Measurements from ENCODE around the gene RNF223.
"Not testable (repeated sequence)": the region's sequence is repeated elsewhere in the genome, so short reads cannot be mapped to it uniquely, and the experiment has no call there.

Gene RNF223

DNA sequence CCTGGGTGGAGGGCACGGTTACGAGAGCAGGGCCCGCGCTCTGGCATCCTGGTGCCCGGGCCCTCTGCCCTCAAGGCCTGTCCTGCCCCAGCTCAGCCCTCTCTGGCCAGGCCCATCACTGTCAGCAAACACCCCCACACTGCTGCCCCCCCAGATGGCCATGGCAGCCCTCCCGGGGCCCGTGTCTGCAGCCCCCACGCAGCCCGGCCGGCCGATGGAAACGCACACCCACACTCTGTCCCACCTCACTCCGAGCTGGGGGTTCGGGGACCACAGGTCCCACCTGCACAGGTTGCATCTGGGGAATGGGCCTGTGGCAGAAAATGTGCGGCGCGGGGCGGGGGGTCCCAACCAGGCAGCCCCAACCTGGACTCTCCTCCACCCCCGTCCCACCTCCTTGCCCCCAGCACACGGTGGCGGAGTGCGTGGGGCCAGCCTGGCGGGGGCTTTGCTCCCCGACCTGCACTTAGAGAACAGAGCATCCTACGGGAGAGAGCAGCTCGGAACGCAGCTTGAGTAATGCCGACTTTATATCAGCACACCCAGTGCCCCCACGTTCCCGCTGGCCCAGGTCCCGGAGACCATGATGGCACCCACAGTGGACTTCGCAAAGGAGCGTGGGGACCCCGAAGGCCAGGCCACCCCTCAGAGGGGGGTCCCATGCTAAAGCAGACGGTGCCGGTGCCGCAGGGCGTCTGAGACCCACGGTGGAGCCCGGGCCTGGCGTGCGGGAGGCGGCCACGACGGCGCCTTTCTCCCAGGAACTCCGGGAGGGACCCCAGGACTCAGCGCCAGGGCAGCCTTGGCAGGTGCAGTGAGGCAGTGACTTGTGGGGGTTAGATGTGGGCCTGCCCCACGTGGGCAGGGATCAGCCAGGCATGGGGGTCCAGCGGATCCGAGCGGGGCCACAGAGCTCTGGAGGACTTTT, 7.5 kb upstream of the RNF223 start:
- Histone ChIP-seq H3K27ac (ENCODE audit: low read length) (no peak overlapping the region), H4K20me1 (ENCODE audit: insufficient read depth, low read length) (no peaks in the 10 kb centered on the region), H3K36me3 (replicated peaks; ENCODE audit: low read depth, low read length) (no peaks in the 10 kb centered on the region), H2AFZ (ENCODE audit: low read depth, low read length) (no peak overlapping the region), H3K4me1 (ENCODE audit: low read length) (peaks cover 12% of the 10 kb centered on the region), H3K9me3 (ENCODE audit: insufficient read depth, low read length) (no peaks in the 10 kb centered on the region), H3K4me3 (ENCODE audit: low read length) (no peak overlapping the region), H3K27me3 (ENCODE audit: low read depth, low read length) (no peaks in the 10 kb centered on the region), H3K79me2 (ENCODE audit: low read length) (no peaks in the 10 kb centered on the region), H3K4me2 (ENCODE audit: low read length) (no peak overlapping the region), H3K9ac (ENCODE audit: low read length) (no peak overlapping the region)
- TF ChIP-seq, protein P1, sequence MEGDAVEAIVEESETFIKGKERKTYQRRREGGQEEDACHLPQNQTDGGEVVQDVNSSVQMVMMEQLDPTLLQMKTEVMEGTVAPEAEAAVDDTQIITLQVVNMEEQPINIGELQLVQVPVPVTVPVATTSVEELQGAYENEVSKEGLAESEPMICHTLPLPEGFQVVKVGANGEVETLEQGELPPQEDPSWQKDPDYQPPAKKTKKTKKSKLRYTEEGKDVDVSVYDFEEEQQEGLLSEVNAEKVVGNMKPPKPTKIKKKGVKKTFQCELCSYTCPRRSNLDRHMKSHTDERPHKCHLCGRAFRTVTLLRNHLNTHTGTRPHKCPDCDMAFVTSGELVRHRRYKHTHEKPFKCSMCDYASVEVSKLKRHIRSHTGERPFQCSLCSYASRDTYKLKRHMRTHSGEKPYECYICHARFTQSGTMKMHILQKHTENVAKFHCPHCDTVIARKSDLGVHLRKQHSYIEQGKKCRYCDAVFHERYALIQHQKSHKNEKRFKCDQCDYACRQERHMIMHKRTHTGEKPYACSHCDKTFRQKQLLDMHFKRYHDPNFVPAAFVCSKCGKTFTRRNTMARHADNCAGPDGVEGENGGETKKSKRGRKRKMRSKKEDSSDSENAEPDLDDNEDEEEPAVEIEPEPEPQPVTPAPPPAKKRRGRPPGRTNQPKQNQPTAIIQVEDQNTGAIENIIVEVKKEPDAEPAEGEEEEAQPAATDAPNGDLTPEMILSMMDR (IDR thresholded peaks at IDR 0.05; ENCODE audit: low read depth, low read length), result no peak
- no peak for TF ChIP-seq EZH2phosphoT487 (IDR thresholded peaks at IDR 0.05; ENCODE audit: low read depth)

DNA sequence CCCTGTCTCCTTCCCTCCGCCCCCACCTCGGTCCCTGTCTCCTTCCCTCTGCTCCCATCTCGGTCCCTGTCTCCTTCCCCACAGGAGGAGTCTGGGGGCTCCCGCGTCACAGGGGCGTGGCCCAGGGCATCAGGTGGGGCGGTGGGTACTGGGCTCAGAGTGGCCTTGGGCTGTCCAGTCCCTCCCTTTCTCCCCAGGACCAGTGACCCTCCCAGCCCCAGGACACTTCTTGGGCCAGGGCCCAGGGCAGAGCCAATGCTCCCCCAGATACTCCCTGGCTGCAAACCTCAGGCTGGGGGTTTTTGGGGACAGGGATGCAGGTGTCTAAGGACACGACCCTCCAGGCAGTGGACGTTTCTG, 6.8 kb upstream of the RNF223 start:
- H3K27me3 ChIP-seq (ENCODE audit: low read depth, low read length), result no peaks in the 10 kb centered on the region
- H3K79me2 ChIP-seq (ENCODE audit: low read length), result no peaks in the 10 kb centered on the region
- no peaks in the 10 kb centered on the region for H4K20me1 ChIP-seq (ENCODE audit: insufficient read depth, low read length)
- TF ChIP-seq EZH2phosphoT487 (IDR thresholded peaks at IDR 0.05; ENCODE audit: low read depth), result no peak
- TF ChIP-seq, protein P1 (IDR thresholded peaks at IDR 0.05; ENCODE audit: low read depth, low read length), result no peak
- H3K4me2 ChIP-seq (ENCODE audit: low read length), result no peak overlapping the region
- no peak overlapping the region for H3K27ac ChIP-seq (ENCODE audit: low read length)
- H3K9ac ChIP-seq (ENCODE audit: low read length), result no peak overlapping the region
- no peaks in the 10 kb centered on the region for H3K9me3 ChIP-seq (ENCODE audit: insufficient read depth, low read length)
- H3K36me3 ChIP-seq (replicated peaks; ENCODE audit: low read depth, low read length), result no peaks in the 10 kb centered on the region
- H3K4me3 ChIP-seq (ENCODE audit: low read length), result no peak overlapping the region
- no peak overlapping the region for H2AFZ ChIP-seq (ENCODE audit: low read depth, low read length)
- peaks cover 12% of the 10 kb centered on the region for H3K4me1 ChIP-seq (ENCODE audit: low read length)

DNA sequence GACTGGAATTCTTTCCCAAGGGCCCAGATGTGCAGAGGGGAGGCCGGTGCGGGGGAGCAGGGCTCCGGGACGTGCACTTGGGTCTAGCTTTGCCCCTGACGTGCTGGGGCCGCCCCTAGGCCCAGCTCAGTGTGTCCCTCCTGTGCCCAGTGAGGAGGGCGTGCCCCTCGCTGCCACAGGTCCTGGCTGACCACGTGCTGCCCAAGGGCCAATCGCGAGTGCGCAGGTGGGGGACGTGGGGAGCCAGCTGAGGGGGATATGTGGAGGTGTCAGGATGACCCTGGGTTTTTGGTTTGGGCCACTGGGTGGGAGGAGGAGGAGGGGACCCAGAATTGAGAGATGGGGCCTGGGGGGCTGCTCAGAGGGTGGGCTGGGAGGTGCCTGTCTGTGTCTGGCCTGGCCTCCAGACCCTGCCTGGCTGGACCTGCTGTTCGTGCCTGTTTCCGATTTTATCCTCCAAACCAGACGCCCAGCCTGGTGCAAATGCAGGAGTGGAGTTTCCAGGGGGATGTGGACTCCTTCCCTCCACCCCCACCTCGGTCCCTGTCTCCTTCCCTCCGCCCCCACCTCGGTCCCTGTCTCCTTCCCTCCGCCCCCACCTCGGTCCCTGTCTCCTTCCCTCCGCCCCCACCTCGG, 6.1 kb upstream of the RNF223 start:
- peak overlapping the region; percentile 94 for H3K4me2 ChIP-seq (ENCODE audit: low read length)
- no peaks in the 10 kb centered on the region for H3K79me2 ChIP-seq (ENCODE audit: low read length)
- H3K36me3 ChIP-seq (replicated peaks; ENCODE audit: low read depth, low read length), result no peaks in the 10 kb centered on the region
- peaks cover 12% of the 10 kb centered on the region for H3K4me1 ChIP-seq (ENCODE audit: low read length)
- TF ChIP-seq, protein P1 (IDR thresholded peaks at IDR 0.05; ENCODE audit: low read depth, low read length), result no peak
- no peak for TF ChIP-seq EZH2phosphoT487 (IDR thresholded peaks at IDR 0.05; ENCODE audit: low read depth)
- H3K27ac ChIP-seq (ENCODE audit: low read length), result no peak overlapping the region
- H2AFZ ChIP-seq (ENCODE audit: low read depth, low read length), result no peak overlapping the region
- no peaks in the 10 kb centered on the region for H3K27me3 ChIP-seq (ENCODE audit: low read depth, low read length)
- no peaks in the 10 kb centered on the region for H4K20me1 ChIP-seq (ENCODE audit: insufficient read depth, low read length)
- no peaks in the 10 kb centered on the region for H3K9me3 ChIP-seq (ENCODE audit: insufficient read depth, low read length)
- no peak overlapping the region for H3K9ac ChIP-seq (ENCODE audit: low read length)
- H3K4me3 ChIP-seq (ENCODE audit: low read length), result peak overlapping the region; percentile 74

DNA sequence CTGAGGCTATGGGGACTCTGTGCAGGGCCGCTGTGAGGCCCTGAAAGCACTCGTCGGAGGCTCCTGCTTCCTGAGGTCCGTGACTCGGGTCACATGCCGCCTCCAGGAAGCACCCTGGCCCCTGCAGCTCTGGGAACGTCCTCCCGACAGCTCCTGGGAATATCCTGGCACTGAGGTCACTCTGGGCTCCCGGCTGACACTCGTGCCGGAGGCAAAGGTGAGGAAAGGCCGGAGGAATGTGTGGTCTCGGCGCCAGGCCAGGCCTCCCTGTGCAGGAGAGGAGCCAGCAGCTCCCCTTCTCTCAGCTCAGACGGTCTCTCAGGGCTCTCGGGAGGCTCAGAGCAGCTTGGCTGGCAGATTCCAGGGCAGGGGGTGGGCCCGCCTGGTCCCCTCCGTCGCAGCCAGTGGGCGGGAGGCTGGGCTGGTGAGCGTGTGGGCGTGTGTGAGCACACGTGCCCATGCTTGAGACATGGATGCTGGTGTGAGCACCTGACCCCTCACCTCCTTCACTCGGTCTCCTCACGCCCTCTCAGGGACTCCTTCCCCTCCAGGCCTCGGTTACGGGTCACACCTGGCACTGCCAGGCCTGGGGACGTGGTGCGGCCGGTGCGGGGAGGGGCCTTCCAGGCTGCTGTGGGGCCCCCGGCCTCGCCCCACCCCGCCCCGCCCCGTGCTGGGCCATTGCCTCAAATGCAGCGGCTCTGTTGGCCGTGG, 5.5 kb upstream of the RNF223 start:
- Histone ChIP-seq H3K27ac (ENCODE audit: low read length) (0 out of 2 replicates have a peak overlapping the region, but pooled peaks have one; percentile 12), H3K36me3 (replicated peaks; ENCODE audit: low read depth, low read length) (no peaks in the 10 kb centered on the region), H3K79me2 (ENCODE audit: low read length) (no peaks in the 10 kb centered on the region), H3K4me3 (ENCODE audit: low read length) (peak overlapping the region; percentile 74), H3K4me1 (ENCODE audit: low read length) (peaks cover 12% of the 10 kb centered on the region), H3K9ac (ENCODE audit: low read length) (peak overlapping the region; percentile 57; the same call in 1 of the 2 replicates), H3K4me2 (ENCODE audit: low read length) (peak overlapping the region; percentile 94), H2AFZ (ENCODE audit: low read depth, low read length) (no peak overlapping the region), H3K9me3 (ENCODE audit: insufficient read depth, low read length) (no peaks in the 10 kb centered on the region), H4K20me1 (ENCODE audit: insufficient read depth, low read length) (no peaks in the 10 kb centered on the region), H3K27me3 (ENCODE audit: low read depth, low read length) (no peaks in the 10 kb centered on the region)
- TF ChIP-seq EZH2phosphoT487 (IDR thresholded peaks at IDR 0.05; ENCODE audit: low read depth), result no peak
- TF ChIP-seq, protein P1 (IDR thresholded peaks at IDR 0.05; ENCODE audit: low read depth, low read length), result no peak

DNA sequence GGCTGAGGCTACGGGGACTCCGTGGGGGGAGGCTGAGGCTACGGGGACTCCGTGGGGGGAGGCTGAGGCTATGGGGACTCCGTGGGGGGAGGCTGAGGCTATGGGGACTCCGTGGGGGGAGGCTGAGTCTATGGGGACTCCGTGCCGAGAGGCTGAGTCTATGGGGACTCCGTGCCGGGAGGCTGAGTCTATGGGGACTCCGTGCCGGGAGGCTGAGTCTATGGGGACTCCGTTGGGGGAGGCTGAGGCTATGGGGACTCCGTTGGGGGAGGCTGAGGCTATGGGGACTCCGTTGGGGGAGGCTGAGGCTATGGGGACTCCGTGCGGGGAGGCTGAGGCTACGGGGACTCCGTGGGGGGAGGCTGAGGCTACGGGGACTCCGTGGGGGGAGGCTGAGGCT, 3.3 kb upstream of the RNF223 start:
- not testable (repeated sequence) for H3K9me3 ChIP-seq (ENCODE audit: insufficient read depth, low read length); H4K20me1 ChIP-seq (ENCODE audit: insufficient read depth, low read length); H3K36me3 ChIP-seq (replicated peaks; ENCODE audit: low read depth, low read length); H3K9ac ChIP-seq (ENCODE audit: low read length); H3K27ac ChIP-seq (ENCODE audit: low read length); H3K79me2 ChIP-seq (ENCODE audit: low read length); H3K4me2 ChIP-seq (ENCODE audit: low read length); H3K4me3 ChIP-seq (ENCODE audit: low read length); H2AFZ ChIP-seq (ENCODE audit: low read depth, low read length); H3K27me3 ChIP-seq (ENCODE audit: low read depth, low read length)
- peaks cover 12% of the 10 kb centered on the region for H3K4me1 ChIP-seq (ENCODE audit: low read length)

Measured in OCI-LY3 (cell line).